ENCODE measurements around the gene COX6B2.

GRCh38 chr19:55383279-55384130 is 29.0 kb upstream of the COX6B2 start:
- TF ChIP-seq GATA2 (IDR thresholded peaks at IDR 0.05; ENCODE audit: low read depth, low read length) (no peak), GATA3 (IDR thresholded peaks at IDR 0.05; ENCODE audit: low read depth, low read length) (no peak)

Data from SH-SY5Y (cell line).